Trophoblast cell (in vitro differentiated cells and primary cell): ENCODE data around the gene ZNF407.

Source experiments
- DNase-seq, 2 donors: peaks; one replicate each; pipeline ENCODE4 v3.0.0-alpha.2; 2016
- H2AFZ ChIP-seq: 2 replicates; pipeline ENCODE4 v1.6.1; 2013; ENCODE audit warnings: low read length, moderate library complexity, mild to moderate bottlenecking; ENCODE audit not compliant: insufficient read depth, poor library complexity
- H2AK5ac ChIP-seq: 2 replicates; pipeline ENCODE4 v1.6.1; 2013; ENCODE audit warnings: mild to moderate bottlenecking, low read length
- H2BK120ac ChIP-seq: 2 replicates; pipeline ENCODE4 v1.6.1; 2013; ENCODE audit warnings: low read length, mild to moderate bottlenecking, moderate library complexity; ENCODE audit not compliant: insufficient read depth, poor library complexity
- H2BK12ac ChIP-seq: 2 replicates; pipeline ENCODE4 v1.6.1; 2013; ENCODE audit warnings: mild to moderate bottlenecking, low read length, moderate library complexity
- H2BK5ac ChIP-seq: 2 replicates; pipeline ENCODE4 v1.6.1; 2013; ENCODE audit warnings: low read length, low read depth, moderate library complexity, mild to moderate bottlenecking; ENCODE audit not compliant: poor library complexity
- H3K14ac ChIP-seq: 2 replicates; pipeline ENCODE4 v1.6.1; 2013; ENCODE audit warnings: mild to moderate bottlenecking, low read length
- H3K18ac ChIP-seq: 2 replicates; pipeline ENCODE4 v1.6.1; 2013; ENCODE audit warnings: mild to moderate bottlenecking, low read length
- H3K23ac ChIP-seq: 2 replicates; pipeline ENCODE4 v1.6.1; 2013; ENCODE audit warnings: low read length
- H3K27ac ChIP-seq: 2 replicates; pipeline ENCODE4 v1.5.1; 2013; ENCODE audit warnings: low read depth, mild to moderate bottlenecking, inconsistent platforms, low read length, moderate library complexity
- H3K27me3 ChIP-seq: 2 replicates; pipeline ENCODE4 v1.6.1; 2013; ENCODE audit warnings: inconsistent platforms, mild to moderate bottlenecking, low read length, moderate library complexity; ENCODE audit not compliant: insufficient read depth
- H3K36me3 ChIP-seq, 2 experiments: 1 replicate in 1 of 2; 2 replicates in 1 of 2; pipeline ENCODE4 v1.6.1; 2013; ENCODE audit warnings: low read length in 2 of 2, mild to moderate bottlenecking in 2 of 2, moderate library complexity in 1 of 2; ENCODE audit not compliant: insufficient read depth in 2 of 2, control insufficient read depth in 1 of 2
- H3K4ac ChIP-seq: 2 replicates; pipeline ENCODE4 v1.6.1; 2013; ENCODE audit warnings: low read depth, mild to moderate bottlenecking, low read length, moderate library complexity
- H3K4me1 ChIP-seq, 2 experiments: 1 replicate in 1 of 2; 2 replicates in 1 of 2; pipeline ENCODE4 v1.6.1; 2013; ENCODE audit warnings: low read length in 2 of 2, mild to moderate bottlenecking in 2 of 2, moderate library complexity in 1 of 2; ENCODE audit not compliant: insufficient read depth in 2 of 2, control insufficient read depth in 1 of 2
- H3K4me2 ChIP-seq: 2 replicates; pipeline ENCODE4 v1.6.1; 2013; ENCODE audit warnings: inconsistent platforms, mild to moderate bottlenecking, low read length, moderate library complexity
- H3K4me3 ChIP-seq: 2 replicates; pipeline ENCODE4 v1.5.1; 2013; ENCODE audit warnings: mild to moderate bottlenecking, low read depth, low read length, inconsistent platforms
- H3K79me1 ChIP-seq: one replicate; pipeline ENCODE4 v1.6.1; 2013; ENCODE audit warnings: low read length
- H3K79me2 ChIP-seq: 2 replicates; pipeline ENCODE4 v1.6.1; 2013; ENCODE audit warnings: low read length, mild to moderate bottlenecking; ENCODE audit not compliant: control insufficient read depth, insufficient read depth, poor library complexity
- H3K9ac ChIP-seq: 2 replicates; pipeline ENCODE4 v1.6.1; 2013; ENCODE audit warnings: mild to moderate bottlenecking, low read length
- H3K9me3 ChIP-seq: 2 replicates; pipeline ENCODE4 v1.6.1; 2013; ENCODE audit warnings: low read depth, mild to moderate bottlenecking, control low read depth, inconsistent platforms, low read length; ENCODE audit not compliant: insufficient read depth
- H4K12ac ChIP-seq: 2 replicates; pipeline ENCODE4 v1.6.1; 2013; ENCODE audit warnings: low read depth, mild to moderate bottlenecking, low read length, moderate library complexity
- H4K8ac ChIP-seq: 2 replicates; pipeline ENCODE4 v1.6.1; 2013; ENCODE audit warnings: low read depth, mild to moderate bottlenecking, low read length, moderate library complexity
- H4K91ac ChIP-seq: one replicate; pipeline ENCODE4 v1.6.1; 2013; ENCODE audit warnings: low read depth, mild to moderate bottlenecking, low read length, moderate library complexity
- WGBS: extraction: QIAGEN DNeasy Blood & Tissue Kit; methylation state at CpG from one replicate; pipeline ENCODE4 v1.1.7; 2013; ENCODE audit warnings: missing lambda C conversion rate; ENCODE audit not compliant: insufficient read length, insufficient coverage; ENCODE audit errors: extremely low coverage; 5-methylcytosine and 5-hydroxymethylcytosine counted together

ZNF407 gene

DNA sequence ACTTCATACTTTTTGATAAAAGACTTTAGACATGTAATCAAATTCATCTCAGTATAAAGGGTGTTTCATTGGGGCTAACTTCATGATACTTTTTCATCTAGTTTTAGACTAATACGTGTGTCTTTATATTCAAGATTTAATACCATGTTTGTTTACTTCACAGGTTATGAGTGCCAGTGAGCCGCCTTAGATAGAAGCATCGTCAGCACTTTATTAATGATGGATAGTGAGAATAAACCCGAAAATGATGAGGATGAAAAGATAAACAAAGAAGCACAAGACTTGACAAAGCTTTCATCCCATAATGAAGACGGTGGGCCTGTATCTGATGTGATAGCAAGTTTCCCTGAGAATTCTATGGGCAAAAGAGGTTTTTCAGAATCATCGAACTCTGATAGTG, 33.1 kb downstream of the ZNF407 start:
- no peak overlapping the region for H3K27ac ChIP-seq
- no peak overlapping the region for H2BK120ac ChIP-seq
- H3K9me3 ChIP-seq, result no peaks in the 10 kb centered on the region
- no peak overlapping the region for H4K91ac ChIP-seq
- no peak overlapping the region for H3K23ac ChIP-seq
- no peaks in the 10 kb centered on the region for H3K79me1 ChIP-seq
- no peak overlapping the region for H4K12ac ChIP-seq
- no peak overlapping the region for H3K9ac ChIP-seq
- no peak overlapping the region for H3K18ac ChIP-seq
- no peak for DNase-seq
- no peak overlapping the region for H3K14ac ChIP-seq
- no peak overlapping the region for H2AK5ac ChIP-seq
- no peak overlapping the region for H3K4me2 ChIP-seq
- H3K4ac ChIP-seq, result no peak overlapping the region
- no CpG with 5 or more reads among the region's 6 CpGs for WGBS
- no peak overlapping the region for H2BK12ac ChIP-seq
- H3K79me2 ChIP-seq, result no peaks in the 10 kb centered on the region
- H3K4me1 ChIP-seq, result peaks cover 6 to 22% of the 10 kb centered on the region in 2 experiments
- H3K4me3 ChIP-seq, result no peak overlapping the region
- H2AFZ ChIP-seq, result no peak overlapping the region
- no peaks in the 10 kb centered on the region for H3K27me3 ChIP-seq
- H4K8ac ChIP-seq, result no peak overlapping the region
- peaks cover 0 to 2% of the 10 kb centered on the region in 2 experiments for H3K36me3 ChIP-seq
- H2BK5ac ChIP-seq, result no peak overlapping the region

- no peak overlapping the region for H2AFZ ChIP-seq
- H4K12ac ChIP-seq, result no peak overlapping the region
- no peak overlapping the region for H3K23ac ChIP-seq
- H2BK120ac ChIP-seq, result no peak overlapping the region
- no peaks in the 10 kb centered on the region for H3K9me3 ChIP-seq
- H3K4me3 ChIP-seq, result no peak overlapping the region
- H3K18ac ChIP-seq, result no peak overlapping the region
- H3K79me1 ChIP-seq, result no peaks in the 10 kb centered on the region
- no peak overlapping the region for H3K27ac ChIP-seq
- H3K36me3 ChIP-seq, result peaks cover 0 to 2% of the 10 kb centered on the region in 2 experiments
- no peak overlapping the region for H2AK5ac ChIP-seq
- no peaks in the 10 kb centered on the region for H3K27me3 ChIP-seq
- no peak overlapping the region for H3K4ac ChIP-seq
- no peaks in the 10 kb centered on the region for H3K79me2 ChIP-seq
- H3K4me2 ChIP-seq, result no peak overlapping the region
- H2BK5ac ChIP-seq, result no peak overlapping the region
- H2BK12ac ChIP-seq, result no peak overlapping the region
- no CpG with 5 or more reads among the region's 2 CpGs for WGBS
- H4K8ac ChIP-seq, result no peak overlapping the region
- DNase-seq, result no peak
- no peak overlapping the region for H3K9ac ChIP-seq
- no peak overlapping the region for H3K14ac ChIP-seq
- peaks cover 6 to 22% of the 10 kb centered on the region in 2 experiments for H3K4me1 ChIP-seq
- no peak overlapping the region for H4K91ac ChIP-seq
These were observed 33.5 kb downstream of the ZNF407 start for GRCh38 chr18:74631212-74631611.

DNA sequence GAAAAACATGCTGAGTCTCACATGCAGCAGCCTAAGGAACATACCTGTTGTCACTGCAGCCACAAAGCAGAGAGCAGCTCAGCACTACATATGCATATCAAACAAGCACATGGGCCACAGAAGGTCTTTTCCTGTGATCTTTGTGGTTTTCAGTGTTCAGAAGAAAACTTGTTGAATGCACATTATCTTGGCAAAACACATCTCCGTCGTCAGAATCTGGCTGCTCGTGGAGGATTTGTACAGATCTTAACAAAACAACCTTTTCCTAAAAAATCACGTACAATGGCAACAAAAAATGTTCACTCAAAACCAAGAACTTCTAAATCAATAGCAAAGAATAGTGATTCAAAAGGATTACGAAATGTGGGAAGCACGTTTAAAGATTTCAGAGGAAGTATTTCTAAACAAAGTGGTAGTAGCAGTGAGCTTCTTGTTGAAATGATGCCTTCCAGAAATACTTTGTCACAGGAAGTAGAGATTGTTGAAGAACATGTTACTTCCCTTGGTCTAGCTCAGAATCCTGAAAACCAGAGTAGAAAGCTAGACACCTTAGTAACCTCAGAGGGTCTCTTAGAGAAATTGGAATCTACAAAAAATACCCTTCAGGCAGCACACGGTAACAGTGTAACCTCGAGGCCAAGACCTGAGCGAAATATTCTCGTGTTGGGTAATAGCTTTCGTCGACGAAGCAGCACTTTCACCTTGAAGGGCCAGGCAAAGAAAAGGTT, 34.1 kb downstream of the ZNF407 start:
- DNase-seq, result peak in 1 of 2 donors; percentile 37
- no peak overlapping the region for H4K91ac ChIP-seq
- no peak overlapping the region for H3K4me3 ChIP-seq
- no peaks in the 10 kb centered on the region for H3K79me2 ChIP-seq
- no peaks in the 10 kb centered on the region for H3K27me3 ChIP-seq
- H3K9ac ChIP-seq, result no peak overlapping the region
- H2BK5ac ChIP-seq, result no peak overlapping the region
- H3K18ac ChIP-seq, result no peak overlapping the region
- no peak overlapping the region for H2BK120ac ChIP-seq
- no peaks in the 10 kb centered on the region for H3K9me3 ChIP-seq
- H2BK12ac ChIP-seq, result no peak overlapping the region
- no peak overlapping the region for H3K4ac ChIP-seq
- no peak overlapping the region for H3K4me2 ChIP-seq
- no peak overlapping the region for H3K27ac ChIP-seq
- no peak overlapping the region for H4K12ac ChIP-seq
- no peak overlapping the region for H2AK5ac ChIP-seq
- no CpG with 5 or more reads among the region's 13 CpGs for WGBS
- no peak overlapping the region for H3K23ac ChIP-seq
- no peak overlapping the region for H3K14ac ChIP-seq
- peaks cover 6 to 22% of the 10 kb centered on the region in 2 experiments for H3K4me1 ChIP-seq
- no peaks in the 10 kb centered on the region for H3K79me1 ChIP-seq
- H3K36me3 ChIP-seq, result peaks cover 0 to 2% of the 10 kb centered on the region in 2 experiments
- no peak overlapping the region for H4K8ac ChIP-seq
- H2AFZ ChIP-seq, result no peak overlapping the region

GRCh38 chr18:74632351-74632679, 34.6 kb downstream of the ZNF407 start:
- no peak overlapping the region for H3K14ac ChIP-seq
- H4K8ac ChIP-seq, result no peak overlapping the region
- WGBS, result no CpG with 5 or more reads among the region's 6 CpGs
- no peak overlapping the region for H3K27ac ChIP-seq
- H3K4me3 ChIP-seq, result no peak overlapping the region
- no peak overlapping the region for H4K91ac ChIP-seq
- H3K18ac ChIP-seq, result no peak overlapping the region
- no peak overlapping the region for H3K23ac ChIP-seq
- H2BK12ac ChIP-seq, result no peak overlapping the region
- H3K9me3 ChIP-seq, result no peaks in the 10 kb centered on the region
- peaks cover 6 to 22% of the 10 kb centered on the region in 2 experiments for H3K4me1 ChIP-seq
- no peaks in the 10 kb centered on the region for H3K79me2 ChIP-seq
- H3K9ac ChIP-seq, result no peak overlapping the region
- H3K4me2 ChIP-seq, result no peak overlapping the region
- H3K36me3 ChIP-seq, result peaks cover 0 to 2% of the 10 kb centered on the region in 2 experiments
- no peak overlapping the region for H2AFZ ChIP-seq
- H3K27me3 ChIP-seq, result no peaks in the 10 kb centered on the region
- H3K79me1 ChIP-seq, result no peaks in the 10 kb centered on the region
- H2BK120ac ChIP-seq, result no peak overlapping the region
- H2BK5ac ChIP-seq, result no peak overlapping the region
- H2AK5ac ChIP-seq, result no peak overlapping the region
- no peak overlapping the region for H4K12ac ChIP-seq
- no peak for DNase-seq
- no peak overlapping the region for H3K4ac ChIP-seq
